ENCODE data around the gene EYA2. TPM values are rescaled to one million over a fixed set of nuclear protein-coding genes. Genes with fewer than 3 reads are reported as not detected.

The EYA2 gene
- total and polyA plus RNA-seq, 12 donors = 0.54 to 2.2 (median 1.4) TPM

DNA sequence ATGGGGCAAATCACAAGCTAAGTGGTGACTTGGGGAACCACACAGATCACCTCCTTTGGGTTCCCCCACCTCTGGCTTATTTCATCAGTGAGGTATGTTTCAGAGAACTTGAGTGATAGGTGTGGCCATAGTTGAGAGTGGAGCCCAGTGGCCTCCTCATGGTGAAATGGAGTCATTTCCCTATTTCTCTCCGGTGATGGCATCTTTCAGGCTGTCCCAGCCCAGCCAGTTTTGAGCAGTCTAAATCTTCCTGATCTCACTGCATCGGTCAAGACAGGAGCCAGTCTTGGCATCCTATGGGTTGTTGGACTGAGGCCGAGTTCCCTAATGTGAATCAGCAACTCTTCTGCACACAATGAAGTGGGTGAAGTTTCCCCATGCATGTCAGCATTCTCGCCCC is 132.4 kb downstream of the EYA2 start:
- WGBS, 4 donors = 81 to 88% (median 83%) methylated on average over 4 of the region's 4 CpGs
- no peak overlapping the region for H3K4me3 ChIP-seq
- no peak for TF ChIP-seq POLR2A (IDR thresholded peaks at IDR 0.05)
- TF ChIP-seq, protein P1, sequence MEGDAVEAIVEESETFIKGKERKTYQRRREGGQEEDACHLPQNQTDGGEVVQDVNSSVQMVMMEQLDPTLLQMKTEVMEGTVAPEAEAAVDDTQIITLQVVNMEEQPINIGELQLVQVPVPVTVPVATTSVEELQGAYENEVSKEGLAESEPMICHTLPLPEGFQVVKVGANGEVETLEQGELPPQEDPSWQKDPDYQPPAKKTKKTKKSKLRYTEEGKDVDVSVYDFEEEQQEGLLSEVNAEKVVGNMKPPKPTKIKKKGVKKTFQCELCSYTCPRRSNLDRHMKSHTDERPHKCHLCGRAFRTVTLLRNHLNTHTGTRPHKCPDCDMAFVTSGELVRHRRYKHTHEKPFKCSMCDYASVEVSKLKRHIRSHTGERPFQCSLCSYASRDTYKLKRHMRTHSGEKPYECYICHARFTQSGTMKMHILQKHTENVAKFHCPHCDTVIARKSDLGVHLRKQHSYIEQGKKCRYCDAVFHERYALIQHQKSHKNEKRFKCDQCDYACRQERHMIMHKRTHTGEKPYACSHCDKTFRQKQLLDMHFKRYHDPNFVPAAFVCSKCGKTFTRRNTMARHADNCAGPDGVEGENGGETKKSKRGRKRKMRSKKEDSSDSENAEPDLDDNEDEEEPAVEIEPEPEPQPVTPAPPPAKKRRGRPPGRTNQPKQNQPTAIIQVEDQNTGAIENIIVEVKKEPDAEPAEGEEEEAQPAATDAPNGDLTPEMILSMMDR (IDR thresholded peaks at IDR 0.05) = no peak
- intact Hi-C loops (cut with DNase I) = no loop called here
- no peaks in the 10 kb centered on the region for H3K9me3 ChIP-seq (replicated peaks in 1 of 3)
- H3K27me3 ChIP-seq = no peaks in the 10 kb centered on the region
- DNase-seq = no peak
- H3K36me3 ChIP-seq (replicated peaks in 1 of 2) = no peaks in the 10 kb centered on the region
- no peaks in the 10 kb centered on the region for H3K4me1 ChIP-seq (replicated peaks in 1 of 2)
- H3K27ac ChIP-seq = no peak overlapping the region

- H3K4me1 ChIP-seq (replicated peaks in 1 of 2) = no peaks in the 10 kb centered on the region
- H3K27ac ChIP-seq = no peak overlapping the region
- no peak for TF ChIP-seq POLR2A (IDR thresholded peaks at IDR 0.05)
- TF ChIP-seq, protein P1 (IDR thresholded peaks at IDR 0.05) = no peak
- intact Hi-C loops (cut with DNase I) = no loop called here
- WGBS, 4 donors = 74 to 81% (median 77%) methylated on average over 3 of the region's 3 CpGs
- H3K27me3 ChIP-seq = no peaks in the 10 kb centered on the region
- no peaks in the 10 kb centered on the region for H3K36me3 ChIP-seq (replicated peaks in 1 of 2)
- DNase-seq = no peak
- H3K4me3 ChIP-seq = no peak overlapping the region
- no peaks in the 10 kb centered on the region for H3K9me3 ChIP-seq (replicated peaks in 1 of 3)
These were observed 132.8 kb downstream of the EYA2 start for GRCh38 chr20:47027456-47027855.

GRCh38 chr20:47028487-47028886 is 133.8 kb downstream of the EYA2 start:
- H3K9me3 ChIP-seq (replicated peaks in 1 of 3) = no peaks in the 10 kb centered on the region
- intact Hi-C loops (cut with DNase I) = no loop called here
- 89 to 100% (median 95%) methylated on average over 2 of the region's 2 CpGs for WGBS, 4 donors
- H3K36me3 ChIP-seq (replicated peaks in 1 of 2) = no peaks in the 10 kb centered on the region
- H3K27ac ChIP-seq = no peak overlapping the region
- TF ChIP-seq, protein P1 (IDR thresholded peaks at IDR 0.05) = no peak
- TF ChIP-seq POLR2A (IDR thresholded peaks at IDR 0.05) = no peak
- H3K27me3 ChIP-seq = no peaks in the 10 kb centered on the region
- no peak for DNase-seq
- H3K4me3 ChIP-seq = no peak overlapping the region
- H3K4me1 ChIP-seq (replicated peaks in 1 of 2) = no peaks in the 10 kb centered on the region

- no peak overlapping the region for H3K27ac ChIP-seq
- no peaks in the 10 kb centered on the region for H3K27me3 ChIP-seq
- H3K4me3 ChIP-seq = no peak overlapping the region
- TF ChIP-seq POLR2A (IDR thresholded peaks at IDR 0.05) = no peak
- DNase-seq = no peak
- WGBS, 4 donors = 73 to 77% (median 76%) methylated on average over 3 of the region's 3 CpGs
- intact Hi-C loops (cut with DNase I) = no loop called here
- H3K4me1 ChIP-seq (replicated peaks in 1 of 2) = no peaks in the 10 kb centered on the region
- no peaks in the 10 kb centered on the region for H3K36me3 ChIP-seq (replicated peaks in 1 of 2)
- H3K9me3 ChIP-seq (replicated peaks in 1 of 3) = no peaks in the 10 kb centered on the region
These were observed 135.2 kb downstream of the EYA2 start for GRCh38 chr20:47029845-47030244.

GRCh38 chr20:47030271-47030810 is 135.7 kb downstream of the EYA2 start:
- H3K27me3 ChIP-seq = no peaks in the 10 kb centered on the region
- H3K4me3 ChIP-seq = no peak overlapping the region
- TF ChIP-seq, protein P1 (IDR thresholded peaks at IDR 0.05) = no peak
- TF ChIP-seq POLR2A (IDR thresholded peaks at IDR 0.05) = no peak
- H3K36me3 ChIP-seq (replicated peaks in 1 of 2) = no peaks in the 10 kb centered on the region
- intact Hi-C loops (cut with DNase I) = no loop called here
- no peaks in the 10 kb centered on the region for H3K4me1 ChIP-seq (replicated peaks in 1 of 2)
- no peaks in the 10 kb centered on the region for H3K9me3 ChIP-seq (replicated peaks in 1 of 3)
- DNase-seq = no peak
- H3K27ac ChIP-seq = no peak overlapping the region
- 88 to 92% (median 90%) methylated on average over 3 to 4 of the region's 4 CpGs for WGBS, 4 donors

Data from adrenal gland (tissue), 12 donors.